ENCODE data around the gene SPATA32. TPM values are rescaled to one million over a fixed set of nuclear protein-coding genes. Genes with fewer than 3 reads are reported as not detected.

The SPATA32 gene
- total RNA-seq, 8 experiments from 2014 or later: 0.13 to 0.47 (median 0.41) TPM; not detected in 2

GRCh38 chr17:45221081-45222013 lies 40.5 kb downstream of the SPATA32 start, which contains the start of gene FMNL1:
Gene FMNL1 (plus strand): TSS chr17:45221885. CDS start chr17:45222125, 240 bp downstream.
- in situ Hi-C loops (cut with MboI; ENCODE audit: low pct_unique_long_range_greater_than_20kb in 2 of 9, low sequenced_read_pairs in 9 of 9, unreplicated experiment in 9 of 9): loop anchor here in 5 of 9 experiments (10.0 to 25.0 kb wide), 3 partner anchors 163 to 616 kb away; partner anchors contain the start of gene SPPL2C (in 1 of the 5)
- ATAC-seq (replicated peaks in 6 of 8): peak; percentile 15 to 76 (median 68)
- Histone ChIP-seq H3K27ac (no peak within 1 kb of the TSS), H3K4me1 (replicated peaks in 1 of 2) (peaks cover 0 to 11% of the 10 kb centered on the region in 2 donors), H3K4me3 (peak within 1 kb of the TSS; percentile 46 to 74 (median 54))
- 0 to 21% (median 9%) methylated on average over 7 to 14 of the region's 98 CpGs; no CpG with 5 or more reads in 7 of the 10 experiments for whole genome bisulfite sequencing, 10 experiments

GRCh38 chr17:45220079-45220478 lies 41.8 kb downstream of the SPATA32 start:
- Histone ChIP-seq H3K4me1 (replicated peaks in 1 of 2) (peaks cover 0 to 11% of the 10 kb centered on the region in 2 donors), H3K27ac (no peak overlapping the region), H3K4me3 (no peak overlapping the region)
- in situ Hi-C loops (cut with MboI; ENCODE audit: low pct_unique_long_range_greater_than_20kb in 2 of 9, low sequenced_read_pairs in 9 of 9, unreplicated experiment in 9 of 9): loop anchor here in 5 of 9 experiments (10.0 to 25.0 kb wide), 3 partner anchors 165 to 617 kb away; partner anchors contain the start of gene SPPL2C (in 1 of the 5)
- no peak for ATAC-seq (replicated peaks in 6 of 8)
- 40 to 100% (median 73%) methylated on average over 1 to 2 of the region's 3 CpGs; no CpG with 5 or more reads in 4 of the 10 experiments for WGBS, 10 experiments

- in situ Hi-C loops (cut with MboI; ENCODE audit: low pct_unique_long_range_greater_than_20kb in 2 of 9, low sequenced_read_pairs in 9 of 9, unreplicated experiment in 9 of 9): loop anchor here in 3 of 9 experiments (25.0 kb wide), 2 partner anchors 168 to 618 kb away; partner anchors contain the start of gene SPPL2C (in 1 of the 3)
- no peak overlapping the region for H3K27ac ChIP-seq
- H3K4me3 ChIP-seq: no peak overlapping the region
- peaks cover 0 to 11% of the 10 kb centered on the region in 2 donors for H3K4me1 ChIP-seq (replicated peaks in 1 of 2)
- peak; percentile 56 to 93 (median 68) for ATAC-seq (replicated peaks in 6 of 8)
- 0 to 26% (median 5%) methylated on average over 1 to 9 of the region's 12 CpGs for WGBS, 10 experiments
These were observed 42.8 kb downstream of the SPATA32 start for GRCh38 chr17:45218895-45219661.

Other genes with a start within 250 kb of the SPATA32 start
- gene DCAKD, start 210.5 kb downstream of the SPATA32 start, total RNA-seq: 100 to 1,000 TPM in 1 of 8 experiments, 10 to 100 TPM in 7; 15.5 to 109 (median 46.5) TPM
- gene NMT1, start 200.8 kb downstream of the SPATA32 start, total RNA-seq: 100 to 1,000 TPM in 2 of 8 experiments, 10 to 100 TPM in 6; 38.3 to 140 (median 67.8) TPM
- gene PLCD3, start 129.6 kb downstream of the SPATA32 start, total RNA-seq: 10 to 100 TPM in 4 of 8 experiments, 1 to 10 TPM in 4; 2.0 to 40.1 (median 10.0) TPM
- gene ACBD4, start 126.4 kb downstream of the SPATA32 start, total RNA-seq: 10 to 100 TPM in 3 of 8 experiments, 1 to 10 TPM in 5; 1.5 to 16.1 (median 6.4) TPM
- gene HEXIM1, start 113.6 kb downstream of the SPATA32 start, total RNA-seq: 10 to 100 TPM; 10.6 to 49.8 (median 23.0) TPM
- gene HEXIM2, start 100.2 kb downstream of the SPATA32 start, total RNA-seq: 10 to 100 TPM in 4 of 8 experiments, 1 to 10 TPM in 4; 7.6 to 14.1 (median 9.9) TPM
- 1 to 10 TPM; 1.1 to 5.6 (median 2.3) TPM for gene FMNL1, start 40.2 kb downstream of the SPATA32 start, total RNA-seq
- 1 to 10 TPM; 1.4 to 5.0 (median 3.2) TPM for gene MAP3K14, start 54.9 kb upstream of the SPATA32 start, total RNA-seq
- gene ARHGAP27, start 170.8 kb upstream of the SPATA32 start, total RNA-seq: 1 to 10 TPM in 6 of 8 experiments, under 1 TPM in 2; 0.88 to 4.8 (median 2.4) TPM
- 10 to 100 TPM in 4 of 8 experiments, 1 to 10 TPM in 4; 6.2 to 27.9 (median 11.8) TPM for gene PLEKHM1, start 228.6 kb upstream of the SPATA32 start, total RNA-seq

Measured in motor neuron (in vitro differentiated cells).